Keratinocyte (primary cell): Measurements from ENCODE around the gene NR3C2. TPM values are rescaled to one million over a fixed set of nuclear protein-coding genes. Genes with fewer than 3 reads are reported as not detected.

ENCODE experiments used
- DNase-seq: peaks from one replicate; pipeline ENCODE4 v3.0.0-alpha.2; 2011; ENCODE audit warnings: low read depth, missing footprints, low spot score
- FAIRE-seq: peaks from 2 replicates; lab custom pipeline; 2011; peaks lifted over from hg19 to GRCh38; lab: Jason Lieb, UNC
- H2AFZ ChIP-seq: 2 replicates; pipeline ENCODE4 v1.6.0; 2012; ENCODE audit warnings: low read length, control low read depth, inconsistent platforms; ENCODE audit not compliant: control insufficient read depth
- H3K27ac ChIP-seq: 2 replicates; pipeline ENCODE4 v1.5.1; 2011; ENCODE audit warnings: low read length; ENCODE audit not compliant: control insufficient read depth, insufficient read depth
- H3K27me3 ChIP-seq: 3 replicates; pipeline ENCODE4 v1.6.0; 2011; ENCODE audit warnings: low read length; ENCODE audit not compliant: control insufficient read depth, insufficient read depth; ENCODE audit errors: extremely low read depth
- H3K36me3 ChIP-seq, 2 experiments: 2 replicates in 1 of 2; 3 replicates in 1 of 2; pipeline ENCODE4 v1.5.1; 2011; ENCODE audit warnings: low read length in 2 of 2, mild to moderate bottlenecking in 1 of 2; ENCODE audit not compliant: control insufficient read depth in 2 of 2, insufficient read depth in 2 of 2; ENCODE audit errors: extremely low read depth in 1 of 2
- H3K4me1 ChIP-seq: 3 replicates; pipeline ENCODE4 v1.5.1; 2011; ENCODE audit warnings: low read length; ENCODE audit not compliant: control insufficient read depth, insufficient read depth; ENCODE audit errors: extremely low read depth
- H3K4me2 ChIP-seq: 3 replicates; pipeline ENCODE4 v1.6.0; 2011; ENCODE audit warnings: low read depth, low read length; ENCODE audit not compliant: control insufficient read depth, insufficient read depth; ENCODE audit errors: extremely low read depth
- H3K4me3 ChIP-seq, 3 experiments: fragments of 200-600 bp in 1 of 3; sonication (generic) in 1 of 3; 2 replicates in 2 of 3; 3 replicates in 1 of 3; pipeline ENCODE4 v1.5.1; 2011 to 2016; ENCODE audit warnings: low read length in 3 of 3, mild to moderate bottlenecking in 3 of 3, control low read depth in 2 of 3, inconsistent platforms in 1 of 3, low read depth in 1 of 3, mixed read lengths in 1 of 3, mixed run types in 1 of 3, moderate library complexity in 1 of 3; ENCODE audit not compliant: control insufficient read depth in 2 of 3, insufficient read depth in 2 of 3; ENCODE audit errors: extremely low read depth in 1 of 3
- H3K79me2 ChIP-seq: 2 replicates; pipeline ENCODE4 v1.6.0; 2012; ENCODE audit warnings: low read length; ENCODE audit not compliant: control insufficient read depth, insufficient read depth
- H3K9ac ChIP-seq: 3 replicates; pipeline ENCODE4 v1.6.0; 2011; ENCODE audit warnings: low read length; ENCODE audit not compliant: control insufficient read depth, insufficient read depth; ENCODE audit errors: extremely low read depth
- H3K9me1 ChIP-seq: 3 replicates; pipeline ENCODE4 v1.6.0; 2011; ENCODE audit warnings: low read length; ENCODE audit not compliant: control insufficient read depth, insufficient read depth; ENCODE audit errors: extremely low read depth
- H3K9me3 ChIP-seq: 2 replicates; pipeline ENCODE4 v1.5.1; 2012; ENCODE audit warnings: low read depth, low read length; ENCODE audit not compliant: control insufficient read depth
- H4K20me1 ChIP-seq: 3 replicates; pipeline ENCODE4 v1.6.0; 2011; ENCODE audit warnings: low read length; ENCODE audit not compliant: control insufficient read depth, insufficient read depth; ENCODE audit errors: extremely low read depth
- EZH2 ChIP-seq: IDR thresholded peaks from one replicate; pipeline ENCODE4 v1.6.1; 2012; ENCODE audit warnings: inconsistent platforms, mild to moderate bottlenecking, low read length, moderate library complexity
- dilution Hi-C: fragments of 300-500 bp; cut with MboI; formaldehyde crosslinking; loops from one replicate; pipeline ENCODE4 v1.7.0; 2020; ENCODE audit warnings: low sequenced_read_pairs; ENCODE audit not compliant: extremely low pct_ligation_motif_present
- polyA plus RNA-seq, 5 experiments: library from polyadenylated mRNA; depleted of rRNA in 3 of 5; stranded (reverse) in 3 of 5; stranded (forward) in 1 of 5; unstranded in 1 of 5; fragments of >200 nt; gene quantifications; 1 replicate in 1 of 5; 2 replicates in 3 of 5; 3 replicates in 1 of 5; pipeline versions ENCODE4 v1.2.1 to v1.2.3, GENCODE V29; 2011 to 2012; ENCODE audit warnings: missing spikeins in 2 of 5, low read depth in 1 of 5, low replicate concordance in 1 of 5
- TF ChIP-seq, protein P1 (sequence below), 3 experiments: IDR thresholded peaks in 1 of 3; conservative IDR thresholded peaks in 1 of 3; optimal IDR thresholded peaks in 1 of 3; 2 replicates in 2 of 3; 3 replicates in 1 of 3; pipeline versions ENCODE3 to v1.5.1; 2011; ENCODE audit warnings: low read length in 3 of 3, mild to moderate bottlenecking in 3 of 3, moderate library complexity in 2 of 3, control low read depth in 1 of 3, inconsistent platforms in 1 of 3; ENCODE audit not compliant: insufficient read depth in 2 of 3; ENCODE audit errors: extremely low read depth in 1 of 3

Gene NR3C2
- polyA plus RNA-seq, 1 donor (not counting 4 experiments of a cell fraction or from before 2014, with no cell fraction given): 1.5 TPM

DNA sequence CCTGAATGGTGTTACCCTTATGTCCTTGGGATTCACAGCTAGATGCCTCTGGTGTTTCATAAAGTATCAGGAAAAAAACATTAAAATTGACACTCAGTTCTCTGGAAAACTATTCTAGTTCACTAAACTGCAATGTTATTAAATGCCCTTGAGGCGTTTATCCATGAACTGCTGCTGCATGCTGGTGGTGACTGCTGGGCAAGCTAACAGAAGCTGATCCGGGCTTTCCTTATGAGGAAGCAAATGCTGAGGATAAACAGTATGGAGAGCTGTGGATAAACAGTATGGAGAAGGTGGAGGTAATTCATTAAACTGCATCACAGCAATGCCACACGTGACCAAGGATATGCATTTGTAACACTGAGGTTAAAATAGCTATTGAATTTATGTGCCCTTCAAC lies 227.0 kb downstream of the NR3C2 start:
- H3K9me3 ChIP-seq: no peaks in the 10 kb centered on the region
- H3K9me1 ChIP-seq: no peaks in the 10 kb centered on the region
- H4K20me1 ChIP-seq: no peaks in the 10 kb centered on the region
- FAIRE-seq (peak; percentile 53), DNase-seq (no peak)
- H3K27me3 ChIP-seq: no peaks in the 10 kb centered on the region
- dilution Hi-C loops: no loop called here
- no peaks in the 10 kb centered on the region for H3K36me3 ChIP-seq
- no peaks in the 10 kb centered on the region for H3K4me1 ChIP-seq
- no peak overlapping the region for H3K4me2 ChIP-seq
- TF ChIP-seq EZH2: no peak
- TF ChIP-seq, protein P1, sequence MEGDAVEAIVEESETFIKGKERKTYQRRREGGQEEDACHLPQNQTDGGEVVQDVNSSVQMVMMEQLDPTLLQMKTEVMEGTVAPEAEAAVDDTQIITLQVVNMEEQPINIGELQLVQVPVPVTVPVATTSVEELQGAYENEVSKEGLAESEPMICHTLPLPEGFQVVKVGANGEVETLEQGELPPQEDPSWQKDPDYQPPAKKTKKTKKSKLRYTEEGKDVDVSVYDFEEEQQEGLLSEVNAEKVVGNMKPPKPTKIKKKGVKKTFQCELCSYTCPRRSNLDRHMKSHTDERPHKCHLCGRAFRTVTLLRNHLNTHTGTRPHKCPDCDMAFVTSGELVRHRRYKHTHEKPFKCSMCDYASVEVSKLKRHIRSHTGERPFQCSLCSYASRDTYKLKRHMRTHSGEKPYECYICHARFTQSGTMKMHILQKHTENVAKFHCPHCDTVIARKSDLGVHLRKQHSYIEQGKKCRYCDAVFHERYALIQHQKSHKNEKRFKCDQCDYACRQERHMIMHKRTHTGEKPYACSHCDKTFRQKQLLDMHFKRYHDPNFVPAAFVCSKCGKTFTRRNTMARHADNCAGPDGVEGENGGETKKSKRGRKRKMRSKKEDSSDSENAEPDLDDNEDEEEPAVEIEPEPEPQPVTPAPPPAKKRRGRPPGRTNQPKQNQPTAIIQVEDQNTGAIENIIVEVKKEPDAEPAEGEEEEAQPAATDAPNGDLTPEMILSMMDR (optimal IDR thresholded peaks at IDR 0.05 in 1 of 3, IDR thresholded peaks at IDR 0.05 in 1 of 3, conservative IDR thresholded peaks at IDR 0.05 in 1 of 3; ENCODE audit: extremely low read depth in 1 of 3, insufficient read depth in 2 of 3, low read length in 3 of 3): no peak
- no peak overlapping the region for H3K4me3 ChIP-seq
- H3K27ac ChIP-seq: no peak overlapping the region
- H2AFZ ChIP-seq: peak overlapping the region; percentile 14
- H3K9ac ChIP-seq: no peak overlapping the region
- no peaks in the 10 kb centered on the region for H3K79me2 ChIP-seq

GRCh38 chr4:148214529-148215166 lies 227.6 kb downstream of the NR3C2 start:
- H3K9me1 ChIP-seq: no peaks in the 10 kb centered on the region
- H3K4me2 ChIP-seq: no peak overlapping the region
- no peaks in the 10 kb centered on the region for H4K20me1 ChIP-seq
- no peaks in the 10 kb centered on the region for H3K79me2 ChIP-seq
- H3K27ac ChIP-seq: no peak overlapping the region
- H3K4me1 ChIP-seq: no peaks in the 10 kb centered on the region
- H3K4me3 ChIP-seq: no peak overlapping the region
- dilution Hi-C loops: no loop called here
- no peak overlapping the region for H3K9ac ChIP-seq
- no peak for TF ChIP-seq EZH2
- TF ChIP-seq, protein P1 (optimal IDR thresholded peaks at IDR 0.05 in 1 of 3, IDR thresholded peaks at IDR 0.05 in 1 of 3, conservative IDR thresholded peaks at IDR 0.05 in 1 of 3; ENCODE audit: extremely low read depth in 1 of 3, insufficient read depth in 2 of 3, low read length in 3 of 3): no peak
- no peaks in the 10 kb centered on the region for H3K27me3 ChIP-seq
- H3K9me3 ChIP-seq: no peaks in the 10 kb centered on the region
- FAIRE-seq (peak; percentile 75), DNase-seq (no peak)
- H2AFZ ChIP-seq: peak overlapping the region; percentile 14
- no peaks in the 10 kb centered on the region for H3K36me3 ChIP-seq
